ENCODE measurements around the gene FBLN1.
"Not testable (repeated sequence)": the region's sequence is repeated elsewhere in the genome, so short reads cannot be mapped to it uniquely, and the experiment has no call there.

FBLN1 gene

DNA sequence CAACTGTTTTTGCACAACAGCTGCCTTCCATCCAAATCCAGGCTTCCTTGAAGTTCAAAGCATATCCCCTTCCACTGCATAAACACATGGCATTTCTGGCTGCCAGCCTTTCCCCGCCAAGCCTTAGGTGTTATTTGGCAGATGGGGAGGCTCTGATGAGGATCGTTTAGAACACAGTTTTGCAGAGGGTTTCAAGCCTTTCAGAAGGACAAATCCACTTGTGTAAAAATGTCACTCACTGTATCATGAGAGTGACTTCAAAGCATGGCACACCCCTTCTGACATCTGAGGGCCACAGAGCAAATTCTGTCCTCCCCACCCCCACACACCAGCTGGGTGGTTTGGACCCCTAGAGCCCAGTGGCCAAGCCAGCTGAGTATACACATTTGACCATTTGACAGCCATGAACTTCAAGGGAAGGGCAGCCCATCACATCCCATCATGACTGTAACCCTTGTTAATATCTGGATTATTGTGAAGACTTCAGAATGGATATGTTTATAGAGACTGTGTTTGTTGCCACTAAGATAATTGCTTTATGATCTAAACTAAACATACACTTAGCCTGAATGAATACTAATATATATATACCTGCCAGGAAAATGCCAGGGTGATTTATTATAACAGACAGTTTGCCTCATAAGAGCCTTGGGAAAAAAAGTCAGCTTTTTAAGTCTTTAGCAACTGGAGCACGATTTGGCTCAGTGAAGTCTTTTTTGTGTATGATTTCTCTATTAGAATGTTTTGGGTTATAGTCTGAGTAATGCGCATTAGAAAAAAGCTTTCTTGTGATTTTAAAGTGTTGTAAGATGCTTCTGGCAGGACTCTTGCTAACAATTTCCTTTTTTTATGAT is 31.9 kb downstream of the FBLN1 start:
- H3K4me3 ChIP-seq (ENCODE audit: low read depth, low read length), result no peak overlapping the region
- TF ChIP-seq, protein P1, sequence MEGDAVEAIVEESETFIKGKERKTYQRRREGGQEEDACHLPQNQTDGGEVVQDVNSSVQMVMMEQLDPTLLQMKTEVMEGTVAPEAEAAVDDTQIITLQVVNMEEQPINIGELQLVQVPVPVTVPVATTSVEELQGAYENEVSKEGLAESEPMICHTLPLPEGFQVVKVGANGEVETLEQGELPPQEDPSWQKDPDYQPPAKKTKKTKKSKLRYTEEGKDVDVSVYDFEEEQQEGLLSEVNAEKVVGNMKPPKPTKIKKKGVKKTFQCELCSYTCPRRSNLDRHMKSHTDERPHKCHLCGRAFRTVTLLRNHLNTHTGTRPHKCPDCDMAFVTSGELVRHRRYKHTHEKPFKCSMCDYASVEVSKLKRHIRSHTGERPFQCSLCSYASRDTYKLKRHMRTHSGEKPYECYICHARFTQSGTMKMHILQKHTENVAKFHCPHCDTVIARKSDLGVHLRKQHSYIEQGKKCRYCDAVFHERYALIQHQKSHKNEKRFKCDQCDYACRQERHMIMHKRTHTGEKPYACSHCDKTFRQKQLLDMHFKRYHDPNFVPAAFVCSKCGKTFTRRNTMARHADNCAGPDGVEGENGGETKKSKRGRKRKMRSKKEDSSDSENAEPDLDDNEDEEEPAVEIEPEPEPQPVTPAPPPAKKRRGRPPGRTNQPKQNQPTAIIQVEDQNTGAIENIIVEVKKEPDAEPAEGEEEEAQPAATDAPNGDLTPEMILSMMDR (IDR thresholded peaks at IDR 0.05; ENCODE audit: borderline replicate concordance, insufficient read depth, low read depth, low read length), result no peak

- H3K4me3 ChIP-seq (ENCODE audit: low read depth, low read length), result no peak overlapping the region
- TF ChIP-seq, protein P1 (IDR thresholded peaks at IDR 0.05; ENCODE audit: borderline replicate concordance, insufficient read depth, low read depth, low read length), result no peak
These were observed 32.6 kb downstream of the FBLN1 start for GRCh38 chr22:45535290-45535689.

DNA sequence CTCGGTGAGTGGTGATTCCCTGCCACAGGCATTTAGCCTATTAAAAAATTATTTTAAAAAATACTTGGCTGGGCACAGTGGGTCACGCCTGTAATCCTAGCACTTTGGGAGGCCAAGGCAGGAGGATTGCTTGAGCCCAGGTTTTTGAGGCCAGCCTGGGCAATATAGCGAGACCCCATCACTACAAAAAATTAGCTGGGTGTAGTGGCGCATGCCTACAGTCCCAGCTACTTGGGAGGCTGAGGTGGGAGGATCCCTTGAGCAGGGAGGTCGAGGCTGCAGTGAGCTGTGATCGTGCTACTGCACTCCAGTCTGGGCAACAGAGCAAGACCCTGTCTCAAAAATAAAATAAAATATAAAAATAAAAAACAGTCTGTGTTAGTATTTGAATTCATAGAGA is 33.2 kb downstream of the FBLN1 start:
- not testable (repeated sequence) for H3K4me3 ChIP-seq (ENCODE audit: low read depth, low read length)

DNA sequence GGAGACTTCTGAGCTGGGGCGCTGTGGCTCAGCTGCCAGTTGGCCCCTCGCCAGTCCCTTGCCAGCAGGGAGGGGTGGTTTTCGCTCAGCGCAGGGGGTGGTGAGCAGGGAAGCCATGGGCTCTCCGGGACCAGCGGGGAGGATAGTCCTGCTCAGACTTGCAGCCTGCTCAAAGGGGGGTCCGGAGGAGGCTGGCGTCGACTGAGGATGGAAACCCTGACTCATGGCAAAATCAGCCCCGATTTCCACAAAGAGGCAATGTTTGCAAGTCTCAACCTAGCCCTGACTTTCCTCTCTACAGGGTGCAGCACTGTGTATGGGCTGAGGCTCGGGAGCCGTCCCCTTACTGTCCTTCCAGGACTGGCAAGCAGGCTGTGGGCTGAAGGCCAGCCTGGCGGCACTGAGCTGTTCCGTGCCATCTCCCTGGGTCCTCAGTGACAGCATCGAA is 35.1 kb downstream of the FBLN1 start:
- TF ChIP-seq, protein P1 (IDR thresholded peaks at IDR 0.05; ENCODE audit: borderline replicate concordance, insufficient read depth, low read depth, low read length), result no peak
- no peak overlapping the region for H3K4me3 ChIP-seq (ENCODE audit: low read depth, low read length)

DNA sequence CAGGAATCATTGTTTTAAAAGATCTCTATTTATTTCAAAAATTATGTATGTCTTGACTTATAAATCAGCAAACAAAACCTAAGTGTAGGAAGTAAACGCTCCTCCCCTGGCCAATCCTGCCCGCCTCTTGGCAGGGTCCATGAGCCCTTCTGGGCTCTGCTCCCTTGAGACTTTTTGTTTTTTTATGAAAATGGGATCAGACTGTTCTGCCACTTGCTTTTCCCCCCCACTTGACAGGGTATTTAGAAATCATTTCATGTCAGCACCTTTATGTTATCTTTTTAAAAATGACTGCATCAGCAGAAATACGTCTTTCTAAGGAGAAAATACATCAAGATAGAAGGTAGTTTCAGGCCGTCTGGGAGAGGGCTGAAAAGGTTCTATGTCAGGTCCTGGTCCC is 35.6 kb downstream of the FBLN1 start:
- TF ChIP-seq, protein P1 (IDR thresholded peaks at IDR 0.05; ENCODE audit: borderline replicate concordance, insufficient read depth, low read depth, low read length), result no peak
- no peak overlapping the region for H3K4me3 ChIP-seq (ENCODE audit: low read depth, low read length)

GRCh38 chr22:45540122-45540521 is 37.4 kb downstream of the FBLN1 start:
- no peak overlapping the region for H3K4me3 ChIP-seq (ENCODE audit: low read depth, low read length)
- TF ChIP-seq, protein P1 (IDR thresholded peaks at IDR 0.05; ENCODE audit: borderline replicate concordance, insufficient read depth, low read depth, low read length), result no peak

GRCh38 chr22:45541382-45541979 is 38.8 kb downstream of the FBLN1 start:
- TF ChIP-seq, protein P1 (IDR thresholded peaks at IDR 0.05; ENCODE audit: borderline replicate concordance, insufficient read depth, low read depth, low read length), result no peak
- no peak overlapping the region for H3K4me3 ChIP-seq (ENCODE audit: low read depth, low read length)

Measured in GM12875 (cell line).